Sigmoid colon (tissue), 7 donors: Measurements from ENCODE around the gene LAMC1. TPM values are rescaled to one million over a fixed set of nuclear protein-coding genes. Genes with fewer than 3 reads are reported as not detected.

Experiments
- DNase-seq: peaks from one replicate; pipeline ENCODE4 v3.0.0-alpha.2; 2019
- H3K27ac ChIP-seq, 4 donors: fragments of 200-600 bp; sonication (generic); one replicate each; pipeline ENCODE4 v1.5.1; 2016 to 2019; ENCODE audit warnings: mild to moderate bottlenecking in 1 of 4
- H3K27me3 ChIP-seq, 3 donors: fragments of 200-600 bp; sonication (generic); one replicate each; pipeline ENCODE4 v1.5.1; 2019; ENCODE audit warnings: mild to moderate bottlenecking in 1 of 3
- H3K36me3 ChIP-seq, 4 donors: fragments of 200-600 bp; sonication (generic); one replicate each; pipeline ENCODE4 v1.5.1; 2016 to 2019
- H3K4me1 ChIP-seq, 4 donors: fragments of 200-600 bp; sonication (generic); one replicate each; pipeline ENCODE4 v1.5.1; 2017 to 2019
- H3K4me3 ChIP-seq, 4 donors: fragments of 200-600 bp; sonication (generic); one replicate each; pipeline ENCODE4 v1.5.1; 2017 to 2019; ENCODE audit warnings: mild to moderate bottlenecking in 2 of 4, moderate library complexity in 1 of 4
- H3K9me3 ChIP-seq, 4 donors: fragments of 200-600 bp in 3 of 4; sonication (generic) in 3 of 4; one replicate each; pipeline versions ENCODE4 v1.5.1 to v1.6.1; 2013 to 2019
- CTCF ChIP-seq, 4 experiments: fragments of 450-650 bp in 3 of 4; fragments of 200-600 bp in 1 of 4; IDR thresholded peaks; one replicate each; pipeline ENCODE4 v1.5.1; 2016 to 2019; ENCODE audit warnings: antibody characterized with exemption in 4 of 4, mild to moderate bottlenecking in 3 of 4, moderate library complexity in 2 of 4
- EP300 ChIP-seq, 4 donors: sonication (generic); formaldehyde crosslinking; IDR thresholded peaks; one replicate each; pipeline ENCODE4 v1.6.1; 2017; ENCODE audit warnings: antibody characterized with exemption in 4 of 4
- POLR2A ChIP-seq, 2 donors: fragments of 450-650 bp; IDR thresholded peaks; one replicate each; pipeline ENCODE4 v1.6.1; 2016; ENCODE audit warnings: antibody characterized with exemption in 2 of 2, mild to moderate bottlenecking in 2 of 2, moderate library complexity in 2 of 2
- POLR2AphosphoS5 ChIP-seq, 4 donors: sonication (generic); formaldehyde crosslinking; IDR thresholded peaks; one replicate each; pipeline ENCODE4 v1.6.1; 2017; ENCODE audit warnings: antibody characterized with exemption in 4 of 4
- WGBS, 2 donors: extraction: QIAGEN DNeasy Blood & Tissue Kit; methylation state at CpG; one replicate each; pipeline ENCODE4 v1.1.7; 2013; 5-methylcytosine and 5-hydroxymethylcytosine counted together
- intact Hi-C: fragments of 100-400 bp; cut with DNase I; formaldehyde crosslinking; loops from one replicate; pipeline ENCODE4 v1.15.1; 2023
- polyA plus RNA-seq, 3 donors: library from polyadenylated mRNA; stranded (reverse); fragments of 200-250 nt; gene quantifications; one replicate each; pipeline ENCODE4 v1.2.3, GENCODE V29; 2013
- total RNA-seq, 4 donors: library from RNA; depleted of rRNA; stranded (reverse); fragments of >200 nt; gene quantifications; one replicate each; pipeline ENCODE4 v1.1.0, GENCODE V29; 2016
- donor health status: healthy with polysubstance abuse.
- donor health status: Bipolar disorder and iron deficiency.
- donor health status: healthy.

LAMC1 gene
- total and polyA plus RNA-seq, 7 donors = 3.5 to 542 (median 269) TPM

- no peaks in the 10 kb centered on the region for H3K27me3 ChIP-seq
- peak overlapping the region; percentile 53 to 74 (median 64) for H3K27ac ChIP-seq
- peaks cover 0 to 97% (median 91%) of the 10 kb centered on the region in 4 donors for H3K4me1 ChIP-seq
- peak; percentile 77 for DNase-seq
- no peaks in the 10 kb centered on the region for H3K36me3 ChIP-seq
- TF ChIP-seq CTCF (IDR thresholded peaks at IDR 0.05) = no peak
- no peak for TF ChIP-seq POLR2A (IDR thresholded peaks at IDR 0.05)
- TF ChIP-seq EP300 (IDR thresholded peaks at IDR 0.05) = no peak
- TF ChIP-seq POLR2AphosphoS5 (IDR thresholded peaks at IDR 0.05) = peak in 3 of 4 donors; percentile 31 to 63 (median 50)
- H3K9me3 ChIP-seq = no peaks in the 10 kb centered on the region
- intact Hi-C loops = no loop called here
- WGBS, 2 donors = 68 to 76% methylated on average over 3 of the region's 3 CpGs
- no peak overlapping the region for H3K4me3 ChIP-seq
Measured at GRCh38 chr1:183096894-183097293, 73.7 kb downstream of the LAMC1 start.

GRCh38 chr1:183097438-183098051, 74.3 kb downstream of the LAMC1 start:
- WGBS, 2 donors = 65 to 73% methylated on average over 3 of the region's 3 CpGs
- peak overlapping the region; percentile 53 to 74 (median 64) for H3K27ac ChIP-seq

DNA sequence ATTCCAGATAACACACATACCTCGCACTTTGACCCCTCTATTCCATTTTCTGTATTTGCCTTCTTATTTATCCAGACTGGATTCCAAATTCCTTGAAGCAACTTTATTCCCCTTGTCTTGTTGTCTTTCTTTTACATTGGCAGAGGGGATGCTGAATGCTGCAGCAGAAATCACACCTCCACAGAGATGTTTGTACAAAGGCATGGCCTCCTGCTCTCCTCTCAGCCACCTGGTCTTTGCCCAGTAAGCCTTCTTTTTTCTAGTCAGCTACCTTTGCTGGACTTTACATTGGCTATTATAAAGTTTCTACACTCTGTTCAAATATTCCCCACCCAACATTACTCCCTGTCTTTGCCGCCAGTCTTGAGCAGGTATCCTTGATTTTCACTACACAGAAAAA, 75.1 kb downstream of the LAMC1 start:
- H3K9me3 ChIP-seq = no peaks in the 10 kb centered on the region
- peaks cover 0 to 94% (median 90%) of the 10 kb centered on the region in 4 donors for H3K4me1 ChIP-seq
- no peaks in the 10 kb centered on the region for H3K27me3 ChIP-seq
- DNase-seq = no peak
- no peak overlapping the region for H3K4me3 ChIP-seq
- H3K27ac ChIP-seq = peak overlapping the region; percentile 53 to 74 (median 64)
- TF ChIP-seq POLR2A (IDR thresholded peaks at IDR 0.05) (no peak), POLR2AphosphoS5 (IDR thresholded peaks at IDR 0.05) (no peak), EP300 (IDR thresholded peaks at IDR 0.05) (no peak), CTCF (IDR thresholded peaks at IDR 0.05) (no peak)
- H3K36me3 ChIP-seq = peaks cover 0 to 2% (median under 1%) of the 10 kb centered on the region in 4 donors
- intact Hi-C loops = no loop called here
- WGBS, 2 donors = 32 to 80% methylated on average over 2 of the region's 2 CpGs

More at GRCh38 chr1:183097438-183098051, 74.3 kb downstream of the LAMC1 start:
- TF ChIP-seq POLR2A (IDR thresholded peaks at IDR 0.05) = no peak
- no peak for TF ChIP-seq CTCF (IDR thresholded peaks at IDR 0.05)
- no peak for TF ChIP-seq EP300 (IDR thresholded peaks at IDR 0.05)
- no peak for TF ChIP-seq POLR2AphosphoS5 (IDR thresholded peaks at IDR 0.05)
- Histone ChIP-seq H3K36me3 (no peaks in the 10 kb centered on the region), H3K9me3 (no peaks in the 10 kb centered on the region), H3K27me3 (no peaks in the 10 kb centered on the region), H3K4me1 (peaks cover 0 to 97% (median 90%) of the 10 kb centered on the region in 4 donors), H3K4me3 (no peak overlapping the region)
- intact Hi-C loops = no loop called here
- no peak for DNase-seq

- Histone ChIP-seq H3K36me3 (peaks cover 0 to 14% (median 3%) of the 10 kb centered on the region in 4 donors), H3K4me1 (peaks cover 0 to 94% (median 87%) of the 10 kb centered on the region in 4 donors), H3K27me3 (no peaks in the 10 kb centered on the region), H3K27ac (no peak overlapping the region), H3K9me3 (no peaks in the 10 kb centered on the region), H3K4me3 (no peak overlapping the region)
- TF ChIP-seq POLR2AphosphoS5 (IDR thresholded peaks at IDR 0.05) (no peak), CTCF (IDR thresholded peaks at IDR 0.05) (no peak), EP300 (IDR thresholded peaks at IDR 0.05) (no peak), POLR2A (IDR thresholded peaks at IDR 0.05) (no peak)
- intact Hi-C loops = no loop called here
- 89 to 94% methylated on average over 4 of the region's 4 CpGs for WGBS, 2 donors
- DNase-seq = no peak
Measured at GRCh38 chr1:183100361-183100974, 77.2 kb downstream of the LAMC1 start.
